Chondrocyte (in vitro differentiated cells): ENCODE data around the gene WSCD2. TPM values are rescaled to one million over a fixed set of nuclear protein-coding genes. Genes with fewer than 3 reads are reported as not detected.
"Not testable (repeated sequence)": the region's sequence is repeated elsewhere in the genome, so short reads cannot be mapped to it uniquely, and the experiment has no call there.

Experiments used
- DNase-seq: peaks from one replicate; pipeline ENCODE4 v3.0.0; 2021; ENCODE audit warnings: mixed read lengths, low spot score
- H3K27ac Mint-ChIP-seq: one replicate; pipeline ENCODE4 v1.8.0; 2021; ENCODE audit warnings: mild to moderate bottlenecking, moderate library complexity, mixed read lengths; ENCODE audit not compliant: unreplicated experiment
- H3K27me3 Mint-ChIP-seq: 2 replicates; pipeline ENCODE4 v1.8.0; 2021; ENCODE audit warnings: low read depth, mixed read lengths
- H3K36me3 Mint-ChIP-seq: 2 replicates; pipeline ENCODE4 v1.8.0; 2021; ENCODE audit warnings: low read depth, mixed read lengths
- H3K4me1 Mint-ChIP-seq: 2 replicates; pipeline ENCODE4 v1.8.0; 2021; ENCODE audit warnings: low read depth, mild to moderate bottlenecking, mixed read lengths
- H3K4me3 Mint-ChIP-seq: one replicate; pipeline ENCODE4 v1.8.0; 2021; ENCODE audit warnings: mild to moderate bottlenecking, moderate library complexity, mixed read lengths; ENCODE audit not compliant: unreplicated experiment
- H3K9me3 Mint-ChIP-seq: 2 replicates; pipeline ENCODE4 v1.8.0; 2021; ENCODE audit warnings: low read depth, mixed read lengths
- total RNA-seq: library from RNA; stranded (reverse); gene quantifications from 3 replicates; pipeline ENCODE4 v1.2.1, GENCODE V29; 2021
- TF ChIP-seq, protein P1 (sequence below): fragments of 200-600 bp; sonication (generic); IDR thresholded peaks from 2 replicates; pipeline ENCODE4 v1.5.0; 2021; ENCODE audit warnings: antibody characterized with exemption, mild to moderate bottlenecking, moderate library complexity

Gene WSCD2
- total RNA-seq, 1 donor from 2014 or later = 0.32 TPM

DNA sequence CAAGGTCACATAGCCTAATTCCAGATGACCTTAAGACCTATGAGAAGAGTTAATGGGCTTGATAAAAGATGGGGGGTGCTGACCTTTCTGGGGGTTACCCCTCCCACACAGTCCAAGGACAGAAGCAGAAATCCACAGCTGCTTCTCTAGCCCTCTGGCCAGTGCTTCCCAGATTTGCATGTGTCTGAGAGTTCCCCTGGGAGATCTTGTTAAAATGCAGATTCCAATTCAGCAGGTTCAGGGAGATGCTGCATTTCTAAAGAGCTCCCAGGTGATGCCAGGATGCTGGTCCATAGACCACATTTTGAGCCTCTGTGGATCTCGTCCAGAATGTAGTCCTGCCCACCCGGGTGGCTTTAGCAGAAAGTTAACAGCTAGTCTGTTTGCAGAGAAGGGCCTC lies 82.1 kb downstream of the WSCD2 start:
- H3K9me3 Mint-ChIP-seq = no peaks in the 10 kb centered on the region
- DNase-seq = no peak
- peaks cover 34% of the 10 kb centered on the region for H3K27me3 Mint-ChIP-seq
- H3K36me3 Mint-ChIP-seq = no peaks in the 10 kb centered on the region
- no peaks in the 10 kb centered on the region for H3K4me1 Mint-ChIP-seq
- H3K4me3 Mint-ChIP-seq = no peak overlapping the region
- H3K27ac Mint-ChIP-seq = no peak overlapping the region
- TF ChIP-seq, protein P1, sequence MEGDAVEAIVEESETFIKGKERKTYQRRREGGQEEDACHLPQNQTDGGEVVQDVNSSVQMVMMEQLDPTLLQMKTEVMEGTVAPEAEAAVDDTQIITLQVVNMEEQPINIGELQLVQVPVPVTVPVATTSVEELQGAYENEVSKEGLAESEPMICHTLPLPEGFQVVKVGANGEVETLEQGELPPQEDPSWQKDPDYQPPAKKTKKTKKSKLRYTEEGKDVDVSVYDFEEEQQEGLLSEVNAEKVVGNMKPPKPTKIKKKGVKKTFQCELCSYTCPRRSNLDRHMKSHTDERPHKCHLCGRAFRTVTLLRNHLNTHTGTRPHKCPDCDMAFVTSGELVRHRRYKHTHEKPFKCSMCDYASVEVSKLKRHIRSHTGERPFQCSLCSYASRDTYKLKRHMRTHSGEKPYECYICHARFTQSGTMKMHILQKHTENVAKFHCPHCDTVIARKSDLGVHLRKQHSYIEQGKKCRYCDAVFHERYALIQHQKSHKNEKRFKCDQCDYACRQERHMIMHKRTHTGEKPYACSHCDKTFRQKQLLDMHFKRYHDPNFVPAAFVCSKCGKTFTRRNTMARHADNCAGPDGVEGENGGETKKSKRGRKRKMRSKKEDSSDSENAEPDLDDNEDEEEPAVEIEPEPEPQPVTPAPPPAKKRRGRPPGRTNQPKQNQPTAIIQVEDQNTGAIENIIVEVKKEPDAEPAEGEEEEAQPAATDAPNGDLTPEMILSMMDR = no peak

DNA sequence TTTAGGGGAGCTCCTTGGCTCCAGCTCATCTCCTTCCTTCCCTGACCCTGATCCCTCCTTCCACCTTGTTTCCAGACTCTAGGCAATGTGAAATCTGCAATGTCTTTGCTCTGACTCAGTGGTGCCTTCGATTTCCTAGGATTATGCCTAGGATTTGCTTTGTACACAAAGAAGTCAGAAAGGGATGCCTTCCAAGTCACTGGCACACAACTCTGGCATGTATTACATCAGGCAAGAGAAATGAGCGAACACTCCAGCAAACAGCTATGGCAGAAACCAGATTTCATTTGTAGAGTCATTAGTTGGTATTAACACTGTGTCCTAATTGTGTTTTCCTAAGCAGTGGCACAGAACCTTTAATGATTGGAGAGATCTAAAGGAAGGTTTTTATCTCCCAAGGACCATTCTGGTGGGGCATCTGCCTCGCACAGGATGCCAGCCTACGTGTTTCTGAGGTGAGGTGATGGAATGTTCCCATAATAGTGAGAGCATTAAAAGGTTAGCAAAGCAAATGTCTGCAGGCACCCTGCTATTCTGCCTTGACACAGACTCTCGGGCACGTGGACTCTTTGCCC lies 84.9 kb downstream of the WSCD2 start:
- peaks cover 24% of the 10 kb centered on the region for H3K27me3 Mint-ChIP-seq
- no peaks in the 10 kb centered on the region for H3K9me3 Mint-ChIP-seq
- no peak overlapping the region for H3K4me3 Mint-ChIP-seq
- H3K4me1 Mint-ChIP-seq = no peaks in the 10 kb centered on the region
- no peaks in the 10 kb centered on the region for H3K36me3 Mint-ChIP-seq
- H3K27ac Mint-ChIP-seq = no peak overlapping the region
- DNase-seq = no peak
- TF ChIP-seq, protein P1 = no peak

DNA sequence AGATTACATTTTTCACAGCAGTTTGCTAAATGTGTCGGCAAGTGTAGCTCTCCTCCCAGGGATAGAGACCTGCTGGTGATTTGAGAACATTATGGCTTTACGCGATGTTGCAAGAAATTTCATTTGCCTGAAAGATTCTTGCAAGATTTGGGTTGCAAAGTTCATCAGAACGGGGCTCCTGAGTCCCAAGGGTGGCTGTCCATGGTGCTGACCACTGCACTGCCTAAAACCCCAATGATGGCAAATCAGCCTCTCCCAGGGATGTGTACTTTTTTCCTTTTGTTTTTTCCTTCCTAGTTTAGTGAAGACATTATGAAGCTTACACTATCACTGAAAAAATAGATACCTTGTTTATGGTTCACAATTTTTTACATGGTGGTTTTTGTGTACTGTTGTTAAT lies 85.4 kb downstream of the WSCD2 start:
- no peak overlapping the region for H3K27ac Mint-ChIP-seq
- DNase-seq = no peak
- H3K4me3 Mint-ChIP-seq = no peak overlapping the region
- H3K27me3 Mint-ChIP-seq = peaks cover 26% of the 10 kb centered on the region
- no peaks in the 10 kb centered on the region for H3K36me3 Mint-ChIP-seq
- TF ChIP-seq, protein P1 = no peak
- H3K9me3 Mint-ChIP-seq = no peaks in the 10 kb centered on the region
- H3K4me1 Mint-ChIP-seq = no peaks in the 10 kb centered on the region

DNA sequence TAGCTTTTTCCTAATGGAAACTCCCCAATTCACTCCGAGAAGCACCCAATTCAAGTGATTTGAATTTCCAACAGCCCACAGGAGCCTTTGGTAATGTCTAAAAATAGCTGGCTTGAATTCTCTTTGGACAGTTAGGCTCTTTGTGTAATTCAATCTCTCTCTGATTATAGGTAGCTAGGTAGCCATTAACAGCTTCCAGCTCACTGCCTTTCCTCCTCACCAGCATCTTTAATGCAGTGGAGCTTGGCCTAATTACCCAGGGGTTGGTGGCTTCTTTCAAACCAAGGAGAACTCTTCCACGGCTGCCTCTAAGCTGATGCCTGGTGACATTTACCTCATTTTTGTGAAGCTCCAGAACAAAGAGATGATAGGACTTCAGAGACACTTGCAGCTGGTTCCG lies 86.4 kb downstream of the WSCD2 start:
- H3K9me3 Mint-ChIP-seq = no peaks in the 10 kb centered on the region
- no peak for DNase-seq
- H3K36me3 Mint-ChIP-seq = no peaks in the 10 kb centered on the region
- TF ChIP-seq, protein P1 = no peak
- peaks cover 23% of the 10 kb centered on the region for H3K27me3 Mint-ChIP-seq
- H3K27ac Mint-ChIP-seq = no peak overlapping the region
- no peaks in the 10 kb centered on the region for H3K4me1 Mint-ChIP-seq
- no peak overlapping the region for H3K4me3 Mint-ChIP-seq

DNA sequence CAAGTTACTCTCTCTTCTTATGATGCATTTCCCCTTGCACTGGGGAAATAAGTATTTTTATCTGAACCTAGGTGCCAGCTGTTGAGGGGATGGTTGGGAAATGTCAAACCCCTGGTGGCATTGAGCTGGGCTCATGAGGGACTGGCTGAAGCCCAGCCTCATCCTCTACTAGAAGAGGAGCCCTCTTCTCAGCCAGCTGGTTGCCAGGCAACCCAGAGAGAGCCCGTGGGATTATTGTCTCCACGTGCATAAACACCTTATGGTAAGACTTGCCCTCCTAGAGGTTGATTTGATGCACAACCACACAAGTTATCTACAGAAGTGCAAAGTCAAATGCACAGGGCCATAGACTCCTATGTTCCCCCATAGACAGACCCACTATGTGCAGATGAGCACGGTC lies 89.8 kb downstream of the WSCD2 start:
- H3K4me1 Mint-ChIP-seq = no peaks in the 10 kb centered on the region
- H3K27ac Mint-ChIP-seq = no peak overlapping the region
- no peaks in the 10 kb centered on the region for H3K9me3 Mint-ChIP-seq
- no peak for DNase-seq
- H3K27me3 Mint-ChIP-seq = peaks cover 13% of the 10 kb centered on the region
- H3K4me3 Mint-ChIP-seq = no peak overlapping the region
- TF ChIP-seq, protein P1 = no peak
- H3K36me3 Mint-ChIP-seq = no peaks in the 10 kb centered on the region

DNA sequence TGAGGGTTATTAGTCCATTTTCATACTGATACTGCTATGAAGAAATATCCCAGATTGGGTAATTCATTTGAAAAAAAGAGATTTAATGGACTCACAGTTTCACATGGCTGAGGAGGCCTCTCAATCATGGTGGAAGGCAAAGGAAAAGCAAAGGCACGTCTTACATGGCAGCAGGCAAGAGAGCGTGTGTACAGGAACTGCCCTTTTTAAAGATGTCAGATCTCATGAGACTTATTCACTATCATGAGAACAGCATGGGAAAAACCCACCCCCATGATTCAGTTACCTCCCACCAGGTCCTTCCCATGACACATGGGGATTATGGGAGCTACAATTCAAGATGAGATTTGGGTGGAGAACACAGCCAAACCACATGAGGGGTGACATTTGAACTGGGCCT lies 96.0 kb downstream of the WSCD2 start:
- not testable (repeated sequence) for H3K27ac Mint-ChIP-seq, DNase-seq, H3K4me3 Mint-ChIP-seq, H3K36me3 Mint-ChIP-seq, H3K4me1 Mint-ChIP-seq, H3K9me3 Mint-ChIP-seq
- H3K27me3 Mint-ChIP-seq = peaks cover 15% of the 10 kb centered on the region
